HepG2 (cell line): ENCODE results near the gene BEAN1. TPM values are rescaled to one million over a fixed set of nuclear protein-coding genes. Genes with fewer than 3 reads are reported as not detected.

Experiments
- ARID2 ChIP-seq: sonication (generic); formaldehyde crosslinking; IDR thresholded peaks from 2 replicates; pipeline ENCODE4 v1.8.1; 2022; ENCODE audit warnings: mild to moderate bottlenecking, missing genetic modification reagents, borderline replicate concordance
- ARNT2 ChIP-seq: sonication (generic); formaldehyde crosslinking; IDR thresholded peaks from 2 replicates; pipeline ENCODE4 v1.8.0; 2022; ENCODE audit warnings: mild to moderate bottlenecking, low read depth, missing genetic modification reagents, moderate library complexity
- BRD4 ChIP-seq: sonication (generic); formaldehyde crosslinking; IDR thresholded peaks from 2 replicates; pipeline ENCODE4 v1.4.0; 2020; ENCODE audit warnings: missing genetic modification reagents
- EED ChIP-seq: sonication (generic); formaldehyde crosslinking; IDR thresholded peaks from 2 replicates; pipeline ENCODE4 v1.5.0; 2020; ENCODE audit warnings: mild to moderate bottlenecking, missing genetic modification reagents
- FOXA1 ChIP-seq, 2 experiments: fragments of 450-650 bp in 1 of 2; sonication (generic) in 1 of 2; formaldehyde crosslinking in 1 of 2; IDR thresholded peaks; 2 replicates each; pipeline versions ENCODE4 v1.4.0 to v1.6.1; 2016 to 2020; ENCODE audit warnings: missing genetic modification reagents in 1 of 2
- GABPA ChIP-seq, 2 experiments: IDR thresholded peaks; 2 replicates each; pipeline ENCODE4 v1.6.1; 2011 to 2016; ENCODE audit warnings: low read depth in 2 of 2, low read length in 1 of 2, missing biosample characterization in 1 of 2, missing genetic modification characterization in 1 of 2
- HDAC6 ChIP-seq: fragments of 200-600 bp; sonication (generic); IDR thresholded peaks from 2 replicates; pipeline ENCODE4 v1.7.0; 2017; ENCODE audit warnings: mild to moderate bottlenecking, antibody characterized with exemption, low read length, low read depth
- KLF13 ChIP-seq: sonication (generic); formaldehyde crosslinking; IDR thresholded peaks from 2 replicates; pipeline ENCODE4 v1.4.0; 2020; ENCODE audit warnings: mild to moderate bottlenecking, missing genetic modification reagents
- SAP130 ChIP-seq: IDR thresholded peaks from 2 replicates; pipeline ENCODE4 v1.6.1; 2016; ENCODE audit warnings: low read depth
- SATB2 ChIP-seq: sonication (generic); formaldehyde crosslinking; IDR thresholded peaks from 2 replicates; pipeline ENCODE4 v1.5.0; 2020; ENCODE audit warnings: missing genetic modification reagents
- SOX5 ChIP-seq: IDR thresholded peaks from 2 replicates; pipeline ENCODE4 v1.6.1; 2016; ENCODE audit warnings: borderline replicate concordance
- TAF1 ChIP-seq: sonication (generic); formaldehyde crosslinking; IDR thresholded peaks from 2 replicates; pipeline ENCODE4 v1.4.0; 2020; ENCODE audit warnings: missing genetic modification reagents
- TBX3 ChIP-seq: fragments of 450-650 bp; IDR thresholded peaks from 2 replicates; pipeline ENCODE4 v1.6.1; 2017; ENCODE audit warnings: antibody characterized with exemption, mild to moderate bottlenecking, inconsistent platforms, borderline replicate concordance
- TMF1 ChIP-seq: sonication (generic); formaldehyde crosslinking; IDR thresholded peaks from 2 replicates; pipeline ENCODE4 v1.8.1; 2022; ENCODE audit warnings: low read depth, missing genetic modification reagents
- ZBTB42 ChIP-seq: sonication (generic); formaldehyde crosslinking; IDR thresholded peaks from 2 replicates; pipeline ENCODE4 v1.5.0; 2020; ENCODE audit warnings: mild to moderate bottlenecking, missing genetic modification reagents
- ZC3H13 ChIP-seq: sonication (generic); formaldehyde crosslinking; IDR thresholded peaks from 2 replicates; pipeline ENCODE4 v1.8.1; 2023; ENCODE audit warnings: mild to moderate bottlenecking, missing genetic modification reagents, moderate library complexity
- ZNF382 ChIP-seq: sonication (generic); formaldehyde crosslinking; IDR thresholded peaks from 2 replicates; pipeline ENCODE4 v1.5.0; 2020; ENCODE audit warnings: missing genetic modification reagents, mild to moderate bottlenecking, borderline replicate concordance
- ZNF660 ChIP-seq: sonication (generic); formaldehyde crosslinking; IDR thresholded peaks from 2 replicates; pipeline ENCODE4 v1.5.1; 2020; ENCODE audit warnings: mild to moderate bottlenecking, low read depth, missing genetic modification reagents, borderline replicate concordance
- ZNF772 ChIP-seq: sonication (generic); formaldehyde crosslinking; IDR thresholded peaks from 2 replicates; pipeline ENCODE4 v1.5.0; 2020; ENCODE audit warnings: mild to moderate bottlenecking, missing genetic modification reagents
- ZSCAN31 ChIP-seq: sonication (generic); formaldehyde crosslinking; IDR thresholded peaks from 2 replicates; pipeline ENCODE4 v1.5.0; 2020; ENCODE audit warnings: low read depth, mild to moderate bottlenecking, missing genetic modification reagents
- polyA plus RNA-seq, 8 experiments: library from polyadenylated mRNA; depleted of rRNA in 3 of 8; stranded (reverse) in 7 of 8; unstranded in 1 of 8; fragments of >200 nt; fragmentation: Illumina TruSeq in 4 of 8; extraction: Trizol in 4 of 8; gene quantifications; 2 replicates each; pipeline versions ENCODE4 v1.2.1 to v1.2.3, GENCODE V29; 2011 to 2016; ENCODE audit warnings: low read depth in 4 of 8, missing spikeins in 1 of 8, mixed read lengths in 1 of 8; ENCODE audit not compliant: insufficient read depth in 1 of 8
- total RNA-seq, 5 experiments: library from RNA; depleted of rRNA; stranded (reverse); fragments of >200 nt; fragmentation: Illumina TruSeq; extraction: Trizol; gene quantifications; 2 replicates each; pipeline ENCODE4 v1.2.3, GENCODE V29; 2016; ENCODE audit warnings: low read depth in 1 of 5
- TF ChIP-seq, protein P1 (sequence below): sonication (generic); formaldehyde crosslinking; IDR thresholded peaks from 2 replicates; pipeline ENCODE4 v1.4.0; 2020; ENCODE audit warnings: missing genetic modification reagents, borderline replicate concordance
- TF ChIP-seq, protein P2 (sequence below): sonication (generic); formaldehyde crosslinking; IDR thresholded peaks from 2 replicates; pipeline ENCODE4 v1.9.0; 2021; ENCODE audit warnings: missing genetic modification reagents, borderline replicate concordance
- TF ChIP-seq, protein P3 (sequence below): sonication (generic); formaldehyde crosslinking; IDR thresholded peaks from 2 replicates; pipeline ENCODE4 v1.8.1; 2023; ENCODE audit warnings: mild to moderate bottlenecking, missing genetic modification reagents
- TF ChIP-seq, protein P4 (sequence below): IDR thresholded peaks from 2 replicates; pipeline ENCODE4 v1.6.1; 2018; ENCODE audit warnings: missing genetic modification reagents, mild to moderate bottlenecking, missing compliant biosample characterization

BEAN1 gene
- total and polyA plus RNA-seq, 2 of the 13 experiments (the other 11 are each of a cell fraction or from before 2014, with no cell fraction given): 0.53 to 1.4 TPM

DNA sequence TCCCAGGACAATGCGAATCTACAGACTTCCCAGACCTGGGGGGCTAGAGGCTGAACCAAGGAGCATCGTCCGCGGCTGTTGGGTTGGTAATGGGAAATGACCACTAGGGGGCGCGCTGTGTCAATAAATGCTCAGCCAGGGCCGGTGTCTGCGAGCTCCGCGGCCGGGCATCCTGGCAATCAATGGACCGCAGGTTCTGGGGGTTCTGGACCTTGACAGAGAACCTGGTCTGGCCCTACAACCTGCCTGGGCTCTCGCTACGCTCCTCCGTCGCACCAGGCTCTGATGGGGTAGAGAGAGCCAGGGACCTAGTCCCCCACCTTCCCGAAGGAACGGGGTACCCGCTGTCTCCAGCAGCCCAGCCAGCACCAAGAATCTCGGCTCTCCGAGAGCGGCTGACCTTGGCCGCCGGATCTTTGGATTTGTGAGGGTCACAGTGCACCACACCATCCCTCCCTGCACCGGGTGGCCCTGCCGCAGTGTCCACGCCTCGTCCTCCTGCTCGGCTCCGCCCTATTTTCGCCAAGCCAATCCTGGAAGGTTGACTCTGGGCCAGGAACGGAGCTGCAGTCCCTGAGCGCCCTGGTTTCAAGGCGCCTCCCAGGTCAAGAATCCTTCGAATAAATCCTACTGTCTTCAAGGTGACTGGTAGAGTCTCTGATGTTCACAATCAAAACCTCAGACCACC lies 20.4 kb upstream of the BEAN1 start (continued):
- peak; percentile 83; the same call in 1 of the 2 replicates for TF ChIP-seq TMF1 (CRISPR knock-in tag)
- no peak for TF ChIP-seq TBX3
- TF ChIP-seq BRD4 (CRISPR knock-in tag): no peak; the same call in 1 of the 2 replicates
- TF ChIP-seq, protein P1, sequence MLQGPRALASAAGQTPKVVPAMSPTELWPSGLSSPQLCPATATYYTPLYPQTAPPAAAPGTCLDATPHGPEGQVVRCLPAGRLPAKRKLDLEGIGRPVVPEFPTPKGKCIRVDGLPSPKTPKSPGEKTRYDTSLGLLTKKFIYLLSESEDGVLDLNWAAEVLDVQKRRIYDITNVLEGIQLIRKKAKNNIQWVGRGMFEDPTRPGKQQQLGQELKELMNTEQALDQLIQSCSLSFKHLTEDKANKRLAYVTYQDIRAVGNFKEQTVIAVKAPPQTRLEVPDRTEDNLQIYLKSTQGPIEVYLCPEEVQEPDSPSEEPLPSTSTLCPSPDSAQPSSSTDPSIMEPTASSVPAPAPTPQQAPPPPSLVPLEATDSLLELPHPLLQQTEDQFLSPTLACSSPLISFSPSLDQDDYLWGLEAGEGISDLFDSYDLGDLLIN (CRISPR knock-in tag): no peak
- 0 out of 2 replicates have a peak, but pooled peaks have one; percentile 35 for TF ChIP-seq ARNT2 (CRISPR knock-in tag)
- no peak for TF ChIP-seq FOXA1 (IDR thresholded peaks at IDR 0.05)
- peak; percentile 63 for TF ChIP-seq FOXA1 (CRISPR knock-in tag; IDR thresholded peaks at IDR 0.05)
- TF ChIP-seq ZNF660 (CRISPR knock-in tag): no peak
- TF ChIP-seq, protein P2, sequence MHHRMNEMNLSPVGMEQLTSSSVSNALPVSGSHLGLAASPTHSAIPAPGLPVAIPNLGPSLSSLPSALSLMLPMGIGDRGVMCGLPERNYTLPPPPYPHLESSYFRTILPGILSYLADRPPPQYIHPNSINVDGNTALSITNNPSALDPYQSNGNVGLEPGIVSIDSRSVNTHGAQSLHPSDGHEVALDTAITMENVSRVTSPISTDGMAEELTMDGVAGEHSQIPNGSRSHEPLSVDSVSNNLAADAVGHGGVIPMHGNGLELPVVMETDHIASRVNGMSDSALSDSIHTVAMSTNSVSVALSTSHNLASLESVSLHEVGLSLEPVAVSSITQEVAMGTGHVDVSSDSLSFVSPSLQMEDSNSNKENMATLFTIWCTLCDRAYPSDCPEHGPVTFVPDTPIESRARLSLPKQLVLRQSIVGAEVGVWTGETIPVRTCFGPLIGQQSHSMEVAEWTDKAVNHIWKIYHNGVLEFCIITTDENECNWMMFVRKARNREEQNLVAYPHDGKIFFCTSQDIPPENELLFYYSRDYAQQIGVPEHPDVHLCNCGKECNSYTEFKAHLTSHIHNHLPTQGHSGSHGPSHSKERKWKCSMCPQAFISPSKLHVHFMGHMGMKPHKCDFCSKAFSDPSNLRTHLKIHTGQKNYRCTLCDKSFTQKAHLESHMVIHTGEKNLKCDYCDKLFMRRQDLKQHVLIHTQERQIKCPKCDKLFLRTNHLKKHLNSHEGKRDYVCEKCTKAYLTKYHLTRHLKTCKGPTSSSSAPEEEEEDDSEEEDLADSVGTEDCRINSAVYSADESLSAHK (CRISPR knock-in tag): no peak
- peak; percentile 44; the same call in 1 of the 2 replicates for TF ChIP-seq TAF1
- no peak for TF ChIP-seq ZBTB42 (CRISPR knock-in tag)
- peak; percentile 95 for TF ChIP-seq EED (CRISPR knock-in tag)
- no peak for TF ChIP-seq KLF13
- 0 out of 2 replicates have a peak, but pooled peaks have one; percentile 1 for TF ChIP-seq GABPA (IDR thresholded peaks at IDR 0.05; ENCODE audit: low read depth, low read length)
- no peak; the same call in 1 of the 2 replicates for TF ChIP-seq GABPA (CRISPR knock-in tag; IDR thresholded peaks at IDR 0.05; ENCODE audit: low read depth)
- TF ChIP-seq HDAC6: no peak
- no peak for TF ChIP-seq ZC3H13 (CRISPR knock-in tag)
- TF ChIP-seq, protein P3, sequence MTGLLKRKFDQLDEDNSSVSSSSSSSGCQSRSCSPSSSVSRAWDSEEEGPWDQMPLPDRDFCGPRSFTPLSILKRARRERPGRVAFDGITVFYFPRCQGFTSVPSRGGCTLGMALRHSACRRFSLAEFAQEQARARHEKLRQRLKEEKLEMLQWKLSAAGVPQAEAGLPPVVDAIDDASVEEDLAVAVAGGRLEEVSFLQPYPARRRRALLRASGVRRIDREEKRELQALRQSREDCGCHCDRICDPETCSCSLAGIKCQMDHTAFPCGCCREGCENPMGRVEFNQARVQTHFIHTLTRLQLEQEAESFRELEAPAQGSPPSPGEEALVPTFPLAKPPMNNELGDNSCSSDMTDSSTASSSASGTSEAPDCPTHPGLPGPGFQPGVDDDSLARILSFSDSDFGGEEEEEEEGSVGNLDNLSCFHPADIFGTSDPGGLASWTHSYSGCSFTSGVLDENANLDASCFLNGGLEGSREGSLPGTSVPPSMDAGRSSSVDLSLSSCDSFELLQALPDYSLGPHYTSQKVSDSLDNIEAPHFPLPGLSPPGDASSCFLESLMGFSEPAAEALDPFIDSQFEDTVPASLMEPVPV: peak; percentile 87; the same call in 1 of the 2 replicates
- peak; percentile 70; the same call in 1 of the 2 replicates for TF ChIP-seq ARID2 (CRISPR knock-in tag)
- TF ChIP-seq SATB2 (CRISPR knock-in tag): no peak
- peak; percentile 78 for TF ChIP-seq SAP130 (CRISPR knock-in tag)
- TF ChIP-seq ZNF382 (CRISPR knock-in tag): no peak
- TF ChIP-seq, protein P4, sequence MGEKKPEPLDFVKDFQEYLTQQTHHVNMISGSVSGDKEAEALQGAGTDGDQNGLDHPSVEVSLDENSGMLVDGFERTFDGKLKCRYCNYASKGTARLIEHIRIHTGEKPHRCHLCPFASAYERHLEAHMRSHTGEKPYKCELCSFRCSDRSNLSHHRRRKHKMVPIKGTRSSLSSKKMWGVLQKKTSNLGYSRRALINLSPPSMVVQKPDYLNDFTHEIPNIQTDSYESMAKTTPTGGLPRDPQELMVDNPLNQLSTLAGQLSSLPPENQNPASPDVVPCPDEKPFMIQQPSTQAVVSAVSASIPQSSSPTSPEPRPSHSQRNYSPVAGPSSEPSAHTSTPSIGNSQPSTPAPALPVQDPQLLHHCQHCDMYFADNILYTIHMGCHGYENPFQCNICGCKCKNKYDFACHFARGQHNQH (CRISPR knock-in tag): peak; percentile 82
- TF ChIP-seq ZSCAN31 (CRISPR knock-in tag): peak; percentile 95
- TF ChIP-seq SOX5: peak; percentile 69; the same call in 1 of the 2 replicates
- TF ChIP-seq ZNF772 (CRISPR knock-in tag): peak; percentile 93
